Activated T-cell treated with anti-CD3 and anti-CD28 coated beads, Interleukin-2, amount 50 U/mL, for 4 hours (primary cell): Measurements from ENCODE around the gene PCIF1. TPM values are rescaled to one million over a fixed set of nuclear protein-coding genes. Genes with fewer than 3 reads are reported as not detected.

Experiments
- ATAC-seq, 2 donors: fragments of 200-7000 bp; cut with Tn5 transposase; one replicate each; pipeline ENCODE4 v1.10.0; 2021
- DNase-seq: peaks from one replicate; pipeline ENCODE4 v3.0.0-alpha.2; 2020
- H3K27me3 Mint-ChIP-seq: one replicate; pipeline ENCODE4 v1.8.0; 2021; ENCODE audit warnings: low read depth, mixed read lengths
- H3K36me3 Mint-ChIP-seq: one replicate; pipeline ENCODE4 v1.8.0; 2022; ENCODE audit warnings: mixed read lengths; ENCODE audit not compliant: insufficient read depth
- H3K4me1 Mint-ChIP-seq: one replicate; pipeline ENCODE4 v1.8.0; 2021; ENCODE audit warnings: low read depth, mixed read lengths
- H3K4me3 Mint-ChIP-seq: one replicate; pipeline ENCODE4 v1.8.0; 2021; ENCODE audit warnings: mild to moderate bottlenecking, moderate library complexity, mixed read lengths
- H3K9me3 Mint-ChIP-seq: one replicate; pipeline ENCODE4 v1.8.0; 2021; ENCODE audit warnings: mixed read lengths
- total RNA-seq, 3 donors: library from RNA; stranded (reverse); gene quantifications; one replicate each; pipeline ENCODE4 v1.2.1, GENCODE V29; 2021

The PCIF1 gene
- total RNA-seq, 3 donors from 2014 or later: 24.4 to 28.9 (median 28.4) TPM

- Mint-ChIP-seq H3K9me3 (no peaks in the 10 kb centered on the region), H3K4me1 (no peaks in the 10 kb centered on the region), H3K36me3 (peaks cover 38% of the 10 kb centered on the region), H3K27me3 (no peaks in the 10 kb centered on the region), H3K4me3 (no peak overlapping the region)
- ATAC-seq: no peak
- no peak for DNase-seq
Measured at GRCh38 chr20:45959126-45959525, 24.6 kb downstream of the PCIF1 start.

GRCh38 chr20:45959956-45960630 is 25.6 kb downstream of the PCIF1 start:
- Mint-ChIP-seq H3K36me3 (peaks cover 42% of the 10 kb centered on the region), H3K4me1 (no peaks in the 10 kb centered on the region), H3K27me3 (no peaks in the 10 kb centered on the region), H3K9me3 (no peaks in the 10 kb centered on the region), H3K4me3 (no peak overlapping the region)
- ATAC-seq (no peak), DNase-seq (no peak)

- Mint-ChIP-seq H3K27me3 (no peaks in the 10 kb centered on the region), H3K9me3 (no peaks in the 10 kb centered on the region)
- ATAC-seq: no peak
Measured at GRCh38 chr20:45962031-45962755, 27.7 kb downstream of the PCIF1 start.

GRCh38 chr20:45963059-45964005 is 28.8 kb downstream of the PCIF1 start:
- H3K27me3 Mint-ChIP-seq: no peaks in the 10 kb centered on the region
- H3K4me1 Mint-ChIP-seq: peaks cover under 1% of the 10 kb centered on the region
- ATAC-seq (peak in 1 of 2 donors; percentile 59), DNase-seq (no peak)
- peaks cover 43% of the 10 kb centered on the region for H3K36me3 Mint-ChIP-seq
- no peaks in the 10 kb centered on the region for H3K9me3 Mint-ChIP-seq
- H3K4me3 Mint-ChIP-seq: no peak overlapping the region

More at GRCh38 chr20:45962031-45962755, 27.7 kb downstream of the PCIF1 start:
- DNase-seq: no peak
- peaks cover 45% of the 10 kb centered on the region for H3K36me3 Mint-ChIP-seq
- no peaks in the 10 kb centered on the region for H3K4me1 Mint-ChIP-seq
- no peak overlapping the region for H3K4me3 Mint-ChIP-seq

GRCh38 chr20:45964006-45964400 is 29.5 kb downstream of the PCIF1 start:
- H3K9me3 Mint-ChIP-seq: no peaks in the 10 kb centered on the region
- no peak for DNase-seq
- ATAC-seq: no peak
- no peak overlapping the region for H3K4me3 Mint-ChIP-seq
- H3K36me3 Mint-ChIP-seq: peaks cover 36% of the 10 kb centered on the region
- H3K27me3 Mint-ChIP-seq: no peaks in the 10 kb centered on the region
- H3K4me1 Mint-ChIP-seq: peaks cover 3% of the 10 kb centered on the region

- ATAC-seq (peak in 1 of 2 donors; percentile 18), DNase-seq (no peak)
- Mint-ChIP-seq H3K4me1 (peaks cover 15% of the 10 kb centered on the region), H3K36me3 (peaks cover 30% of the 10 kb centered on the region), H3K4me3 (no peak overlapping the region), H3K27me3 (no peaks in the 10 kb centered on the region), H3K9me3 (no peaks in the 10 kb centered on the region)
Measured at GRCh38 chr20:45965169-45966002, 30.9 kb downstream of the PCIF1 start.

- no peak for DNase-seq
- no peaks in the 10 kb centered on the region for H3K9me3 Mint-ChIP-seq
- peaks cover 25% of the 10 kb centered on the region for H3K36me3 Mint-ChIP-seq
- no peaks in the 10 kb centered on the region for H3K27me3 Mint-ChIP-seq
- no peak overlapping the region for H3K4me3 Mint-ChIP-seq
- no peak for ATAC-seq
- H3K4me1 Mint-ChIP-seq: peaks cover 22% of the 10 kb centered on the region
Measured at GRCh38 chr20:45967551-45968080, 33.1 kb downstream of the PCIF1 start.

- Mint-ChIP-seq H3K4me3 (no peak overlapping the region), H3K4me1 (peaks cover 23% of the 10 kb centered on the region), H3K9me3 (no peaks in the 10 kb centered on the region), H3K36me3 (peaks cover 23% of the 10 kb centered on the region), H3K27me3 (no peaks in the 10 kb centered on the region)
- no peak for ATAC-seq
- no peak for DNase-seq
Measured at GRCh38 chr20:45968081-45968671, 33.7 kb downstream of the PCIF1 start.

GRCh38 chr20:45968801-45969711 is 34.6 kb downstream of the PCIF1 start:
- ATAC-seq: no peak
- DNase-seq: no peak
- peak overlapping the region; percentile 94 for H3K4me3 Mint-ChIP-seq
- no peaks in the 10 kb centered on the region for H3K9me3 Mint-ChIP-seq
- peaks cover 20% of the 10 kb centered on the region for H3K36me3 Mint-ChIP-seq
- no peaks in the 10 kb centered on the region for H3K27me3 Mint-ChIP-seq
- H3K4me1 Mint-ChIP-seq: peaks cover 23% of the 10 kb centered on the region

- H3K4me1 Mint-ChIP-seq: peaks cover 23% of the 10 kb centered on the region
- no peaks in the 10 kb centered on the region for H3K27me3 Mint-ChIP-seq
- H3K36me3 Mint-ChIP-seq: peaks cover 17% of the 10 kb centered on the region
- peak overlapping the region; percentile 94 for H3K4me3 Mint-ChIP-seq
- H3K9me3 Mint-ChIP-seq: no peaks in the 10 kb centered on the region
- ATAC-seq (no peak), DNase-seq (no peak)
Measured at GRCh38 chr20:45969712-45970634, 35.5 kb downstream of the PCIF1 start.

GRCh38 chr20:45970646-45971424 is 36.4 kb downstream of the PCIF1 start:
- Mint-ChIP-seq H3K9me3 (no peaks in the 10 kb centered on the region), H3K4me3 (peak overlapping the region; percentile 94), H3K4me1 (peaks cover 23% of the 10 kb centered on the region), H3K36me3 (peaks cover 11% of the 10 kb centered on the region), H3K27me3 (no peaks in the 10 kb centered on the region)
- DNase-seq: no peak
- peak in 1 of 2 donors; percentile 1 for ATAC-seq
